WTC11 (cell line): ENCODE data around the gene PRKCZ. TPM values are rescaled to one million over a fixed set of nuclear protein-coding genes. Genes with fewer than 3 reads are reported as not detected.

Experiments
- ATAC-seq: fragments of 200-7000 bp; cut with Tn5 transposase; 2 replicates; pipeline ENCODE4 v1.10.0; 2021; ENCODE audit warnings: mild to moderate bottlenecking, moderate library complexity
- CTCF ChIA-PET: fragments of 300-600 bp; sonication (Branson Sonifier 250); formaldehyde crosslinking; loops from one replicate; lab custom pipeline; 2021; ENCODE audit warnings: antibody characterized with exemption; lab: Charles Lee
- POLR2A ChIA-PET: fragments of 350-600 bp; sonication (Branson Sonifier 250); formaldehyde crosslinking; loops from one replicate; lab custom pipeline; 2021; ENCODE audit warnings: antibody characterized with exemption; lab: Charles Lee
- DNase-seq: peaks from one replicate; pipeline ENCODE4 v3.0.0; 2021; ENCODE audit warnings: low spot score
- H3K27ac Mint-ChIP-seq: 2 replicates; pipeline ENCODE4 v1.8.0; 2021; ENCODE audit warnings: mixed read lengths
- H3K27me3 Mint-ChIP-seq: 2 replicates; pipeline ENCODE4 v1.8.0; 2021; ENCODE audit warnings: low read depth, mild to moderate bottlenecking, moderate library complexity, mixed read lengths
- H3K36me3 Mint-ChIP-seq: 2 replicates; pipeline ENCODE4 v1.8.0; 2021; ENCODE audit warnings: mixed read lengths
- H3K4me1 Mint-ChIP-seq: 2 replicates; pipeline ENCODE4 v1.8.0; 2022; ENCODE audit warnings: mixed read lengths
- H3K4me3 Mint-ChIP-seq: 2 replicates; pipeline ENCODE4 v1.8.0; 2021; ENCODE audit warnings: mild to moderate bottlenecking, moderate library complexity, mixed read lengths
- H3K9me3 Mint-ChIP-seq: 2 replicates; pipeline ENCODE4 v1.8.0; 2021; ENCODE audit warnings: mixed read lengths
- ARID4B ChIP-seq: sonication (generic); formaldehyde crosslinking; IDR thresholded peaks from 2 replicates; pipeline ENCODE4 v1.8.0; 2023; ENCODE audit warnings: missing genetic modification reagents, mild to moderate bottlenecking, borderline replicate concordance
- ATF2 ChIP-seq: sonication (generic); formaldehyde crosslinking; IDR thresholded peaks from 2 replicates; pipeline ENCODE4 v1.8.1; 2022; ENCODE audit warnings: low read depth, missing genetic modification reagents, borderline replicate concordance
- CREB1 ChIP-seq: sonication (generic); formaldehyde crosslinking; IDR thresholded peaks from 2 replicates; pipeline ENCODE4 v1.8.0; 2023; ENCODE audit warnings: mild to moderate bottlenecking, missing genetic modification reagents
- ESRRA ChIP-seq: sonication (generic); formaldehyde crosslinking; IDR thresholded peaks from 2 replicates; pipeline ENCODE4 v1.8.1; 2022; ENCODE audit warnings: mild to moderate bottlenecking, missing genetic modification reagents, borderline replicate concordance
- FOXJ3 ChIP-seq: sonication (generic); formaldehyde crosslinking; IDR thresholded peaks from 2 replicates; pipeline ENCODE4 v1.9.0; 2021; ENCODE audit warnings: missing genetic modification reagents, mild to moderate bottlenecking, borderline replicate concordance
- GTF2I ChIP-seq: fragments of 250-450 bp; sonication (Bioruptor Pico); conservative IDR thresholded peaks from 2 replicates; pipeline ENCODE4 v1.4.0; 2021; ENCODE audit warnings: mild to moderate bottlenecking
- HMGA2 ChIP-seq: fragments of 250-450 bp; sonication (Bioruptor Pico); IDR thresholded peaks from 2 replicates; pipeline ENCODE4 v1.4.0; 2021; ENCODE audit warnings: mild to moderate bottlenecking, moderate library complexity
- IRF1 ChIP-seq: sonication (generic); formaldehyde crosslinking; IDR thresholded peaks from 2 replicates; pipeline ENCODE4 v1.8.0; 2023; ENCODE audit warnings: missing genetic modification reagents
- KAT7 ChIP-seq: sonication (generic); formaldehyde crosslinking; IDR thresholded peaks from 2 replicates; pipeline ENCODE4 v1.8.1; 2023; ENCODE audit warnings: missing genetic modification reagents, mild to moderate bottlenecking, borderline replicate concordance
- MXD4 ChIP-seq: fragments of 250-450 bp; sonication (Bioruptor Pico); IDR thresholded peaks from 2 replicates; pipeline ENCODE4 v1.8.0; 2021; ENCODE audit warnings: mild to moderate bottlenecking, moderate library complexity, borderline replicate concordance
- NFATC4 ChIP-seq: fragments of 250-450 bp; sonication (Bioruptor Pico); IDR thresholded peaks from 2 replicates; pipeline ENCODE4 v1.9.0; 2021; ENCODE audit warnings: mild to moderate bottlenecking
- RORB ChIP-seq: fragments of 250-450 bp; sonication (Bioruptor Pico); IDR thresholded peaks from 2 replicates; pipeline ENCODE4 v1.9.0; 2021; ENCODE audit warnings: mild to moderate bottlenecking
- SMAD3 ChIP-seq: sonication (generic); formaldehyde crosslinking; IDR thresholded peaks from 2 replicates; pipeline ENCODE4 v1.8.0; 2022; ENCODE audit warnings: missing genetic modification reagents, mild to moderate bottlenecking, borderline replicate concordance
- STAT6 ChIP-seq: sonication (generic); formaldehyde crosslinking; conservative IDR thresholded peaks from 2 replicates; pipeline ENCODE4 v1.8.1; 2023; ENCODE audit warnings: mild to moderate bottlenecking, low read depth, missing genetic modification reagents, moderate library complexity
- USF2 ChIP-seq: sonication (generic); formaldehyde crosslinking; IDR thresholded peaks from 2 replicates; pipeline ENCODE4 v1.8.1; 2023; ENCODE audit warnings: mild to moderate bottlenecking, missing genetic modification reagents, moderate library complexity
- ZNF138 ChIP-seq: sonication (generic); formaldehyde crosslinking; conservative IDR thresholded peaks from 2 replicates; pipeline ENCODE4 v1.8.1; 2022; ENCODE audit warnings: mild to moderate bottlenecking, moderate library complexity, missing genetic modification reagents
- ZNF219 ChIP-seq: sonication (generic); formaldehyde crosslinking; IDR thresholded peaks from 2 replicates; pipeline ENCODE4 v1.8.0; 2023; ENCODE audit warnings: missing genetic modification reagents, mild to moderate bottlenecking, borderline replicate concordance
- ZNF396 ChIP-seq: fragments of 250-450 bp; sonication (Bioruptor Pico); IDR thresholded peaks from 2 replicates; pipeline ENCODE4 v1.8.0; 2021; ENCODE audit warnings: mild to moderate bottlenecking, moderate library complexity, borderline replicate concordance
- ZSCAN18 ChIP-seq: fragments of 250-450 bp; sonication (Bioruptor Pico); IDR thresholded peaks from 2 replicates; pipeline ENCODE4 v2.1.2; 2022; ENCODE audit warnings: mild to moderate bottlenecking, moderate library complexity
- total RNA-seq: library from RNA; stranded (reverse); gene quantifications from 3 replicates; pipeline ENCODE4 v1.2.3, GENCODE V29; 2021

The PRKCZ gene
- total RNA-seq, 1 experiment from 2014 or later, result 52.5 TPM

DNA sequence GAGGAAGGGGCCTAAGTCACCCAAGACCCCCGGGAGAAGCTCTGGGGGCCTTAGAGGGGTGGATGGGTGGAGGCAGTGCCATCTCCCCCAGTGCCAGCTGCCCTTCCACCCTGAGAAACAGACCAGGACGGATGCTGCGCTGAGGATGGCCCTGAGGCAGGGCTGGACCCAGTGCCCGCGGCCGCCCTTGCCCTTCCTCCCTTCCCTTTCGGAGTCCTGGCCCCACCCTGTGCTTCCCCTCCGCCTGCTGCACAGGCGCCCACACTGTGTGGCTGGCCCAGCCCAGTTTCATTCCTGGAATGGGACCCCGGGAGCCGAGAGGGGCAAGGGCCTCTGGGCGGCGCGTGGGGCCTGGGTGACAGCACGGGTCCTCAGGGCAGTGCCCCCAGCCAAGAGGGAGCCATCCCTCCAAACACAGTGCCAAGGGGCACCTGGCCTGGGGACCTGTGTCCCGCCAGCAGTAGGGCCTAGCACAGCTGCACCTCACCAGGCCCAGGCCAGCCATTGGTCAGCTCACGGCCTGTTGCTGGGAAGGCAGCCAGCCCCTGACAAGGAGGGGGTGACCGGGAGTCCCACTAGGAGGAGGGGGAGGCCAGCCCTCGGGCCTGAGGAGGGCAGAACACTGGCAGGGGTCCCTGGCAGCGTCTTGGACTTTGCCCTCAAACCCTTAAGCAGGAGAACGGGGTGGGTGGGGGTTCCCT, 164.5 kb downstream of the PRKCZ start (continued):
- TF ChIP-seq ARID4B (CRISPR knock-in tag) (no peak), RORB (CRISPR knock-in tag) (no peak), GTF2I (CRISPR knock-in tag) (no peak), SMAD3 (CRISPR knock-in tag) (no peak), FOXJ3 (CRISPR knock-in tag) (no peak), STAT6 (CRISPR knock-in tag) (no peak), ATF2 (CRISPR knock-in tag) (no peak), NFATC4 (CRISPR knock-in tag) (no peak), ZSCAN18 (CRISPR knock-in tag) (no peak), USF2 (CRISPR knock-in tag) (no peak), HMGA2 (CRISPR knock-in tag) (no peak)

DNA sequence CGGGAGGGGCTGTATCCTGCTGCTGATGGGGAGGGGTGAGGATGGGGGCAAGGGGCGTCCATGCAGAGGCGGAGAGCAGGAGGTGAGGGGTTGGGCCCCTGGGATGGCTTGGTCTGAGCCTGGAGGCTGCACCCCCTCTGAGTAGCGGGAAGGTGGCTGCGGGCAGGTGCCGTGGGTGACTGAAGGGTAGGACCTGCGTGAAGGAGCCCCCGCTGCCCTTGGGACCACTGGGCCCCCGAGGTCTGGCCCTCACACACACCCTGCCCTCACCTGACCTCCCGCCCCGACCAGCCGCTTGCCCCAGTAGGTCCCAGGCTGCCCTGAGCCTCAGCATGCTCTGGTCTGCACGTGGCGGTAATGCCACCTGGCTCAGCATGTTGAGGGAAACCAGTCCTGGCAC, 165.1 kb downstream of the PRKCZ start:
- Mint-ChIP-seq H3K4me3 (no peak overlapping the region), H3K27me3 (no peaks in the 10 kb centered on the region; the same call in 1 of the 2 replicates), H3K27ac (no peak overlapping the region), H3K4me1 (0 out of 2 replicates have a peak, but pooled peaks cover 3% of the 10 kb centered on the region), H3K9me3 (no peaks in the 10 kb centered on the region), H3K36me3 (no peaks in the 10 kb centered on the region)
- DNase-seq, result no peak
- CTCF ChIA-PET, result no interaction called here
- no peak for ATAC-seq
- POLR2A ChIA-PET, result no interaction called here
- no peak for TF ChIP-seq STAT6 (CRISPR knock-in tag)
- TF ChIP-seq ZNF219 (CRISPR knock-in tag), result no peak
- no peak for TF ChIP-seq CREB1 (CRISPR knock-in tag)
- no peak for TF ChIP-seq ZSCAN18 (CRISPR knock-in tag)
- TF ChIP-seq KAT7, result no peak
- no peak for TF ChIP-seq ZNF138 (CRISPR knock-in tag)
- no peak for TF ChIP-seq ESRRA (CRISPR knock-in tag)
- TF ChIP-seq IRF1, result no peak
- TF ChIP-seq ZNF396 (CRISPR knock-in tag), result no peak
- no peak for TF ChIP-seq MXD4 (CRISPR knock-in tag)
